Activated CD8-positive, alpha-beta memory T cell treated with anti-CD3 and anti-CD28 coated beads for 4 hours (primary cell): Measurements from ENCODE around the gene CHRNA1.

Experiments
- DNase-seq, 2 donors: peaks; one replicate each; pipeline ENCODE4 v3.0.0-alpha.2; 2020; ENCODE audit warnings: low read depth in 2 of 2

Gene CHRNA1

GRCh38 chr2:174760845-174761473, 3.3 kb downstream of the CHRNA1 start:
- no peak for DNase-seq

- DNase-seq: no peak
These were observed 4.7 kb downstream of the CHRNA1 start for GRCh38 chr2:174759381-174760065.

GRCh38 chr2:174756743-174757142, 7.5 kb downstream of the CHRNA1 start:
- DNase-seq: no peak

GRCh38 chr2:174753038-174753633, 11.1 kb downstream of the CHRNA1 start:
- DNase-seq: no peak

DNA sequence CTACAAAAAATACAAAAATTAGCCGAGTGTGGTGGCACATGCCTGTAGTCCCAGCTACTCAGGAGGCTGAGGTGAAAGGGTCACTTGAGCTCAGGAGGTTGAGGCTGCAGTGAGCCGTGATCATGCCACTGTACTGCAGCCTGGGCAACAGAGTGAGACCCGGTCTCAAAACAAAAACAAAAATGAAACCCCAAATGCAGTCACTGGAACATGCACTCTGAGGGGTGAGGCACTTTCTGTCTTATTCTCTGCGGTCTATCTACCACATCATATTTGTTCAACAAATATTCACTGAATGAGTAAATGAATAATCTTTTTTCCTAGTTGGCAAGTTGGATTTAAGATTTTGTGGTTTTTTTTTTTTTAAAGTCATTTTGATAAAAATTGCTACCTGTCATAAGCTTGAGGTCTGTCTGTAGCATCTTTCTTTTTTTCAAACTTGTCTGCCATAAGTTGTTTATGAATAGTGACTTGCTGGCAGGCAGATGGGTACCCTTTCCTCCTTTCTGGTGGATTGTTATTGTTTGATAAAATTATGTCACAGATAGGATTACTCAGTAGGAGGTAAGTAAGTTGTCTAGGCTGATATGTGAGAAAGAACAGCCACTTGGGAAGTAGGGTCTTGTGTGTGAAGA, 11.8 kb downstream of the CHRNA1 start:
- no peak for DNase-seq

DNA sequence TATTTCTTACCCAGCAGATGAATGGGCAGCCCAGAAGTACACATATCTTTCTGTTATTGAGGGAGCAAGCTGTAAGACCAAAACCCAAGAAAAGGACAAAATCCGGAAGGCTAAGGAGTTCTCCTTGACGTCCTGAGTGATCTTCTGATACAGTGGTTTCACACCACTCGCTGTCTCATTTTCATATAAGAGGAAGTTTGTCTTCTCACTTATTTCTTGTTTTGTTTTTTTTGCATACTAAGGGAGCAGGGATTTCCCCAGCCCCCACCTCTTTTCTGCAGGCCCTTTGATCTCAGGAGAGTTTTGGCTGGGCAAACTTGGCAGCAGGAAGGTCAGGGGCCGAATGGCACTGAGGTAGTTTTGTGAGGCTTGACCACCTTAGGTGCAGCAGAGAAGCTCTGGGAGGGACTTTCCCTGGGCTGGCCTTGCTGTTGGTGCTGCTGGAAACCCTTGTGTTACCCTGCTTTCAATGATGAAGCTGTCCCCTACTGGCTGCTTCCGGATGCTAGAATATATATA, 13.3 kb downstream of the CHRNA1 start:
- DNase-seq: peak in 1 of 2 donors; percentile 12

DNA sequence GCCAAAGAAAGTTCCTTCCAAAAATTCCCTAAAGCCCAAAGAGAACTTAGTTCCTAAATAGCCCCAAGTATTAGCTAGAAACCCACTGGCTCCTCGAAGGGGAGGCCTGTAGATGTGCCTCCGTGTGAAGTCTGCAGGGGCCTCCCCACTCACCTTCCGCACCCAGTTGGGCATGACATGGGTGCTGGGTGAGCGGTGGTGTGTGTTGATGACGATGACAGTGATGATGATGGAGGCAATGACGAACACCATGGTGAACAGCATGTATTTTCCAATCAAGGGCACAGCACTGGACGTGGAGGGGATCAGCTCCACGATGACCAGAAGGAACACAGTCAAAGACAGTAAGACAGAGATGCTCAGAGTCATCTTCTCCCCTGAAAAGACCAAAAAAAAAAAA, 14.5 kb downstream of the CHRNA1 start:
- no peak for DNase-seq

DNA sequence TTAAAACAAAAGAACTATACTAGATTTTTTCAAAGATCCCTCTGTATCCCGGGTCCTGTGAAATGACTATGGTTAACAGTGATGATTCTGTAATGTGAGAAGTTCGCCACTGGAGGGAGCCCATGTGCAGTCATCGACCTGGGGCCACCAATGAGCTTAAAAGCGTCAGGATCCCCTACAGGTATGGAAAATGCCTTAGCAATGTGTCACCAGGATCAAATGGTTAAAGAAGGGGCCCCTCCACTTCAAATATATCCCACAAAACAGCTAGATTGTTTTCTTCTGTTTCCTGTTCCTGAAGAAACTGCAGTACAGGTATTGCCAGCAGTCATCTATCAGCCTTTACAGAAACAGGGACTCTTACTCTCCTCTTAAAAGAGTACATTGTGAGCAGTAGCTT, 15.3 kb downstream of the CHRNA1 start:
- peak; percentile 41 to 54 for DNase-seq

- no peak for DNase-seq
These were observed 19.1 kb downstream of the CHRNA1 start for GRCh38 chr2:174745142-174745541.

- no peak for DNase-seq
These were observed 20.2 kb downstream of the CHRNA1 start for GRCh38 chr2:174744111-174744510.

DNA sequence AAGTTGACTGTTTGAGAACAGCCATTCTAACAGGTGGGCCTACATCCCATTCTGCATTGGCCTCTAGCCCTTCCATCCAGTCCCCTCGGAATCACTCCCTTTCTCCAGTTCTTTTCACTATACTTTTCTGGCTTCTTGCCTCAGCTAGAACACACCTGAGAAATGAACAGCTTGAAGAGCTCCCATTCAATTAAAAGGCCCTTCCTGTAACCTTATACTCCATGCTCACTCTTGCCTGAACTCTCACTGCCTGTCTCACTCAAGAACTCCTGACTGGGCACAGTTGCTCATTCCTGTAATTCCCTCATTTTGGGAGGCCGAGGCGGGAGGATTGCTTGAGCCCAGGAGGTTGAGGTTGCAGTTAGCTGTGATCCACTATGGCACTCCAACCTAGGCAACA, 23.6 kb downstream of the CHRNA1 start:
- DNase-seq: no peak

DNA sequence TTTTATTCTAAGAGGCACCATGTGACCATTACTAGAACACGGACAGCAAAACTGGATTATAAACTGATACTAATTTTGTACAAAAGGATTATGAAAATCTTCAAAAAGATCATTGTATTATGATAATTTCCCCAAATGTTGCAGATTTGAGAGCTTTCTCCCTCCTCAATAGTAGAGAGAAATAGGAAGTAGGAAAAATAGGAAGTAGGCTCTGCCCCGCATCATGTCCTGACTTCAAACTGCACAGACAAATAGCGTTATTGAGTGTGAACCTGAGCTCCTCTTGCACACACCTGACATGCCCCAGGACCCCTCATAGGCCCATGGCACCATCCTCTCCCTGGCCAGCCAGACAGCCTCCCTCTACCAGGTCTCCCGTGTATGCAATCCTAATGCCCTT, 25.4 kb downstream of the CHRNA1 start:
- no peak for DNase-seq

GRCh38 chr2:174731546-174731945, 32.7 kb downstream of the CHRNA1 start:
- DNase-seq: no peak

GRCh38 chr2:174730698-174731018, 33.6 kb downstream of the CHRNA1 start:
- DNase-seq: no peak

DNA sequence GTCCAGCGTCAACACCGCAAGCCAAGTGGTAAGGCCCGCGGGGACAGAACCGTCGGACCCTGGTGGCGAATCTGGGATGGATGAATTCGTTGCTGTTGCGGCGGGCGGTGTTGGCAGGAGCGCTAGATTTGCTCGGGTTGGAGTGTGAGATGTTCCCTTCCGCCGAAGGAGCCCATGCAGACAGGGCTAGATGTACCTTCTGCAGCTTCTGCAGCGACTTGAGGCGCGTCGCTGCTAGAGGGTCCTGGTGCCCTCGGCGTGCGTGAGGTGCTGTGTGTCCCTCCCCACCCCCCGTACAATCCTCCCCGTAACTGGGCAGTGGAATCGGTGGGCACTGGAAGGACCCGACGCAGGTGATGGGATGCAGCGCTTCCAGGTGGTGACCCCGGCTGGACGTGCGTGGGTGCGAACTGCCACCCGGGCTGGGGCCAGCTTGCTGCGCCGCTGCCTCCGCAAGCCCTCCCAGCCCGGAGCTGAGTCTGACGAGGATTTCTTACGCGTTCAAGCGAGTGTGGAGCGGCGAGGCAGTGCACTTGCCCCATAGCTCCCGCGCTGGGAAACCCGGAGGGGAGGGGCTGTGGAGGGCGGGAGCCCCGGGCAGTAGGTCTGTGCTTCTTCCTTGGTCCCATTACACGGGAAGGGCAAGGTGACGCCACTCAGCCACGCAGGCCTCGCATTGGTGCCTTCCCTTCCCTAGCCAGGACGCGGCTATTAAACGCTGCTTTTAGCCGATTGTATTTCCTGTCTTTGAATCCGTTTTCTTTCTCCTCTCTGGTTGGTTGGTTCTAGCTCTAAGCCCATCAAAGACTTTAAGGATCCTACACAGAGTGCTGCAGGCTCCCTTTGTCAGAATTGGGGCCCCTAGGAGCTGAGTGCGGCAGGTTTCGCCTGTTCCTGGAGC, 34.2 kb downstream of the CHRNA1 start:
- DNase-seq: no peak

DNA sequence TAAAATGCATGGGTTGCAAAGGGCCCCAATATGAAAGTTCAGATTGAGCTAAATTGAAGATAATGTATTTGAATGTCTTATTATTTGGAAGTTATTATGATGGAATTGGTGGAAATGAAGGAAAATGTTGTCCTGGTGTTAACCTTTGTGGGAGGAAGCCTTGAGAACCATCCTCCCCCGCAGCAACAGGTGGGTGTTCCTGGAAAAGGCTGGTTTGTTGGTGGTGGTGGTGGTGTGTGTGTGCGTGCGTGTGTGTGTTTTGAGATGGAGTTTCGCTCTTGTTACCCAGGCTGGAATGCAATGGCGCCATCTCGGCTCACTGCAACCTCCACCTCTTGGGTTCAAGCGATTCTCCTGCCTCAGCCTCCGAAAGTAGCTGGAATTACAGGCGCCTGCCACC, 36.2 kb downstream of the CHRNA1 start:
- DNase-seq: no peak

DNA sequence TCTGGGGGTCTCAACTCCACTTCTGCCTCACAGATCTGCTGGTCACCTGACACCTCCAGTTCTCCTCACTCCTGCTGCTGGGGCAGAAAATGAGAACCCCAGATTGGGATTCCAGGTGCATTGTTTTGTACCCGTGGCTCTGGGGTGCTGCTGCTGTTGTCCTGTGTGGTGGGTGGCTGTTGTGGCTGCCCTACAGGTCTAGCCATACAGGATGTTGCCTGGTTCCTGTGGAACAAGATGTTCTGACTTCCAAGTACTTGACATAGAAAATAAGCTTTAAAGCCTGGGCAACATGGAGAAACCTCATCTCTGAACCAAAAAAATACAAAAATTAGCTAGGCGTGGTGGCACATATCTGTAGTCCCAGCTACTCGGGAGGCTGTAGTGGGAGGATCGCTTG, 38.1 kb downstream of the CHRNA1 start:
- no peak for DNase-seq

DNA sequence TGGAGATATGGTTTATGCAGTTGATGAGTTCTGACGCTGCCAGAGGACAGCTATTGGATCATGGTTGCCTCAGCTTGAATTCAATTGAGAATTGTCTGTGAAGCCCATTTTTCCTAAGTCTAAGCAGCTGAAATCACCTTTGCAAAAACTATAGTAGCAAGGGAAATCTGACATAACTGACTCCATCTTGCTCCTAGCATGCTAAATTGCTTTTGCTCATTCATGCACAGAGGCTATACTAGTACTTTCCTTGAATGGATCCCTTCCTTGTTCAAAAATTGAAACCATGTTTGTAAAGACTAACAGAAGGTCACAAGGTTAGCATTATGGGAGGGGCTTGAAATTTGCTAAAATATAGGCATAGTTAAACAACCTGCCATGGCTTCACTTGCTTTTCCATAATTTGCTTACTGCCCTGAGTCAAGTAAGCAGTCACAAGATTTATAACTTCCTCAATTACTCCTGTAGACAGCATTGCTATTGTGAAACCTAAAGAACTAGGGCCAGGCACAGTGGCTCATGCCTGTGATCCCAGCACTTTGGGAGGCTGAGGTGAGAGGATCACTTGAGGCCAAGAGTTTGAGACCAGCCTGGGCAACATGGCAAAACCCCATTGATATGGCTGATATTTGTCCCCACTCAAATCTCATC, 41.2 kb downstream of the CHRNA1 start:
- no peak for DNase-seq

DNA sequence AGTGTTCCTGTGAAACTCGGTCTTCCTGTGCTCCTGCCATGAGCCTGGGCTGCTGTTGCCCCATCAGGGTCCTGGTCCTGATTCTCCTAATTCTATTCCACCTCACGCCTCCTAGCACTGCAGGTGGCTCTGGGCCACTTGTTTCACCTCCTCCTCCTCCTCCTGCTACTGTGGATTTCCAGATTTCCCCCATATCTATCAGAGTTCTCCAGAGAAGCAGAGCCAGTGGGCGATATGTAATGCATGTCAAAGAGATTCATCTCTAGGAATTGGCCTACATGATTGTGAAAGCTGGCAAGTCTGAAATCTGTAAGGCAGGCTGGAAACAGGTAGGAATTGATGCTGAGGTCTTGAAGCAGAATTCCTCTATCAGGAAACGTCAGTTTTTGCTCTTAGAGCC, 45.3 kb downstream of the CHRNA1 start:
- DNase-seq: no peak

DNA sequence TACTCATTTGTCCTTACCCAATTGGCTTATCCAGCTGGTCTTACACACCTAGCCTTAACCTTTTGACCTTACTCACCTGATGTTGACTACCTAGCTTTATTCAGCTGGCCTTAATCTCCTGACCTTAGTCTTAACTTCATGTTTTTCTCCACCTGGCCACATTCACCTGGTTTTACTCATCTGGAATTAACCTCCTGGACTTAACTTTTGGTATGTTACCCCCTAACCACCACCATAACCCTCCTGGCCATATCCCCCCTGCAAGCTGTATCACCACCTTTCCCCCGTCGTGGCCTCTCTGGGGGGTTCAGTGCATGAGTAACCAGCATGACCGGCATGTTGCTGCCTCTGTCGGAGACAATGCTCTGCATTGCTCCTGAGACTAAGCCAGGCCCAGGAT, 45.7 kb downstream of the CHRNA1 start:
- DNase-seq: no peak

DNA sequence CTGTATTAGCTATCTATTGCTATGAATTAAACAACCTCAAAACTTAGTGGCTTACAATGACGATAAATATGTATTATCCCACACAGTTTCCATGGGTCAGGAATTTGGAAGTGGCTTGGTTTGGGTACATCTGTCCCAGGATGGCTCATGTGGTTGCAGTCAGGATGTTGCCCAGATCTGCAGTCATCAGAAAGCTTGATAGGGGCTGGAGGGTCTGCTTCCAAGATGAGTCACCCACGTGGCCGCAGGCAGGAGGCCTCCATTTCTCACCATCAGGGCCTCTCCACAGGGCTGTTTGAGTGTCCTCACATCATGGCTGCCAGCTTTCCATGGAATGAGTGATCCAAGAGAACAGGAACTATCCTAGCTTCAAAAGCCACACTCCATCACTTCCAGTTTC, 46.4 kb downstream of the CHRNA1 start:
- no peak for DNase-seq
